ENCODE data around the gene YJEFN3.

YJEFN3 gene

DNA sequence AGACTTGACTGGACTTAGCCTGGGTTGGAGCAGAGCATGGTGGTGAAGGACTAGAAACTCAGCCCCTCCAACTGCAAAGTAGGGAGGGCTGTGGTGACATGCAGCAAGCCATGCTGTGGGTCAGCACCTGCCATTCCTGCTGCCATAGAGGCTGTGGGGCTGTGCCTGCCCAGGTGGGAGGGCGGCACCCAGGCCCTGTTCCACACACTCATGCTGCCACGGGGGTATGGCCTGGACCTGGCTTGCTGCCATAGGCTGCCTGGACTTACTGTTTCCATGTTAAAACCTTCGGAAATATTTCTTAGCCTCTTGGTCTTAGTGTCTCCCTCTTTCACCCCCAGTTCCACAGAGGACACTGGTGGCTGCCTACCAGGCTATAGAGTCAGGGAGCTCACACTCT, 38.7 kb downstream of the YJEFN3 start:
- H3K36me3 ChIP-seq = peaks cover 0 to 23% (median 16%) of the 10 kb centered on the region in 11 experiments; a peak in 9 of 22 replicates
- no peaks in the 10 kb centered on the region for H3K27me3 ChIP-seq
- peaks cover 0 to 11% (median 0%) of the 10 kb centered on the region in 10 experiments; a peak in 5 of 20 replicates for H3K4me1 ChIP-seq
- peaks cover 0 to 21% (median 18%) of the 10 kb centered on the region in 11 experiments; a peak in 18 of 22 replicates for H3K9me3 ChIP-seq (replicated peaks in 1 of 11)
- H3K27ac ChIP-seq = no peak overlapping the region
- H3K4me3 ChIP-seq = no peak overlapping the region
- no peaks in the 10 kb centered on the region; a peak in 1 of 22 replicates for H4K20me1 ChIP-seq
- no peak overlapping the region for H3K4me2 ChIP-seq
- H3K9ac ChIP-seq = no peak overlapping the region
- no peak for TF ChIP-seq Cebpa-rat (IDR thresholded peaks at IDR 0.05)

DNA sequence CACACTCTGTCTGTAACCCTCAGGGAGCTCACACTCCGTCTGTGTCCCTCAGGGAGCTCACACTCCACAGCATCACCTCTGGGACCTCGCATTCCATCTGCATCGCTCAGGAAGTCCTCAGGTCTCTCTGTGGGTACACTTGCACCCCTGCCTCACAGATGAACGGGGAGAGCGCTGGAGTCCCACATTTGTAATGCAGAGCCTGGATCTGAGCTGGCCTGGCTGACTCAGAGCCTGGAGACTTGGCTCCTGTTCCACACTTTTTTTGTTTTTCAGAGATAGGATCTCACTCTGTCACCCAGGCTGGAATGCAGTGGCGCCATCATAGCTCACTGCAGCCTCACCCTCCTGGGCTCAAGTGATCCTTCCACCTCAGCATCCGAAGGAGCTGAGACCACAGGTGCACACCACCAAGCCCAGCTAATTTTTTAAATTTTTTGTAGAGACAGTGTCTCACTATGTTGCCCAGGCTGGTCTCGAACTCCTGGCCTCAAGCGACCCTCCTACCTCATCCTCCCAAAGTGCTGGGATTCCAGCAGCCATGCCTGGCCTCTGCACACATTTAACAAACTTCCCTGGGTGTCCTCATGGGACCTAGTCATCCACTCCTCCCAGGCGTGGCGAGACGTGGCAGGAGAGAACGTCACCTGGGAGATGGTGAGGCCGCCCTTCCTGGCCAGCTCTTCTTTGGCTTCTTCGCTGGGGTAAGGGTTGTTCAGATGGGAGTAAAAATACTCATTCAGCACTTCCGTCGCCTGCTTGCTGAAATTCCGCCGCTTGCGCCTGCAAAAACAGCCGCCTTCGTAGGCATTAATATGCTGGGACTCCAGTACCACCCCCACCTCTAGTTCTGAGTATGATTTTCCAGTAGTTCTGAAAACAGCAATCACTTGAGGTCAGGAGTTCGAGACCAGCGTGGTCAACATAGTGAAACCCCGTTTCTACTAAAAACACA, 40.4 kb downstream of the YJEFN3 start:
- Histone ChIP-seq H3K4me1 (peaks cover 0 to 11% (median 0%) of the 10 kb centered on the region in 10 experiments; a peak in 5 of 20 replicates), H3K4me2 (peak overlapping the region in 1 of 11 experiments; percentile 25; a peak in 1 of 22 replicates), H4K20me1 (no peaks in the 10 kb centered on the region), H3K27ac (no peak overlapping the region), H3K9ac (no peak overlapping the region), H3K36me3 (peaks cover 0 to 23% (median 16%) of the 10 kb centered on the region in 11 experiments; a peak in 9 of 22 replicates), H3K9me3 (replicated peaks in 1 of 11) (peaks cover 0 to 21% (median 18%) of the 10 kb centered on the region in 11 experiments; a peak in 18 of 22 replicates), H3K4me3 (no peak overlapping the region), H3K27me3 (no peaks in the 10 kb centered on the region)
- TF ChIP-seq Cebpa-rat (IDR thresholded peaks at IDR 0.05) = no peak

DNA sequence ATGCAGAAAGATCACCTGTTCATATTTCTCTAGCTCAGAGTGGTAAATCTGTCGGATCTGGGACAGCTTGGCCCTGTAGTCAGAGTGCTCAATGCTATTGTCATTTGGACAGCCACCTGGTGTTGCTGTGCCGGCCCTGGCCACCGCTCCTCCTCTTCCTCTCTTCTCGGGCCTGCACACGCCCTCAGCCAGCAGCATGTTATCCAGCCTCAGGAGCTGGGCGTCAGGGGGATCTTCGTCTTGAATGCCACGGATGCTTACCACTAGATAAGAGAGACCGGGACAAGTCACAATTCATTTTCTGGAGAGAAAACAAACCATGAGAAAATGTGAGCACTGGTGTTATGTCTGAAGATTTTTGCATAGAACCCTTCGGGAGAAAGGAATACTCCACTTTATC, 41.9 kb downstream of the YJEFN3 start:
- H3K4me2 ChIP-seq = no peak overlapping the region
- H3K9me3 ChIP-seq (replicated peaks in 1 of 11) = peaks cover 0 to 21% (median 18%) of the 10 kb centered on the region in 11 experiments; a peak in 18 of 22 replicates
- peaks cover 0 to 23% (median 11%) of the 10 kb centered on the region in 11 experiments; a peak in 9 of 22 replicates for H3K36me3 ChIP-seq
- no peak overlapping the region for H3K4me3 ChIP-seq
- H3K9ac ChIP-seq = no peak overlapping the region
- no peaks in the 10 kb centered on the region for H3K27me3 ChIP-seq
- H4K20me1 ChIP-seq = no peaks in the 10 kb centered on the region
- TF ChIP-seq Cebpa-rat (IDR thresholded peaks at IDR 0.05) = no peak
- H3K4me1 ChIP-seq = peaks cover 0 to 17% (median 2%) of the 10 kb centered on the region in 10 experiments; a peak in 7 of 20 replicates
- no peak overlapping the region for H3K27ac ChIP-seq

DNA sequence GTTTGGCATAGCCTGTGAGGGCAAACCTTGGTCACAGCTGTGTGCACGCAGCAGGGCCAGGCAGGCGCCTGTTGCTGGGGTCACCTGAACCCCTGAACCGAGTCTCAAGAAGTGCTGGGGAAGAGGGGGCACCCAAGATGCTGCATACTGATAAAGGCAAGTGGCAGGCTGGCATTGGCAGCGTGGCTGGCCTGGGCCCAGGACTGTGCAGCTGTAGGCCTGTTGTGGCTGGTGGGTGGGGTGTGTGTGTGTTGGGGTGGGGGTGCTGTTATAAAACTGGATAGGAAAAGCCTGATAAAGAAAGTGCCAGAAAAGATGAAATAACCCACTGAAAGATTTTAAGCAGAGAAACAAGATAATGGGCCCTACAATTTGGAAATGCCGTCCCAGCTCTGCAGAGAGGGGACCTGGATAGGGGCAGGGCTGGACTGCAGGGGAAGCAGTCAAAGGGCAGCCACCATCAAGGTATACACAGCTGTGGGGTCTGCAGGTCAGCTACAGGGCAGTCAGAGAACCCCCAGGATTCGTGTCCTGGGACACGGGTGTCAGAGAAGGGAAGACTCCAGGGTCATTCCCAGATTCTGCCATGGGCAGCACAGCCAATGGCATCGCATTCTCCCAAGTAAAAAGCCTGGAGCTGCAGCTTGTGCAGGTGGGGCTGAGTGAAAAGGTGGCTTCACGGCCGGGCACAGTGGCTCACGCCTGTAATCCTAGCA, 42.5 kb downstream of the YJEFN3 start:
- Histone ChIP-seq H3K27me3 (no peaks in the 10 kb centered on the region), H4K20me1 (no peaks in the 10 kb centered on the region), H3K9ac (no peak overlapping the region), H3K27ac (no peak overlapping the region), H3K4me3 (no peak overlapping the region), H3K4me2 (no peak overlapping the region), H3K4me1 (peaks cover 0 to 16% (median 2%) of the 10 kb centered on the region in 10 experiments; a peak in 7 of 20 replicates), H3K9me3 (replicated peaks in 1 of 11) (peaks cover 0 to 21% (median 18%) of the 10 kb centered on the region in 11 experiments; a peak in 18 of 22 replicates), H3K36me3 (peaks cover 0 to 23% (median 11%) of the 10 kb centered on the region in 11 experiments; a peak in 9 of 22 replicates)
- TF ChIP-seq Cebpa-rat (IDR thresholded peaks at IDR 0.05) = no peak

DNA sequence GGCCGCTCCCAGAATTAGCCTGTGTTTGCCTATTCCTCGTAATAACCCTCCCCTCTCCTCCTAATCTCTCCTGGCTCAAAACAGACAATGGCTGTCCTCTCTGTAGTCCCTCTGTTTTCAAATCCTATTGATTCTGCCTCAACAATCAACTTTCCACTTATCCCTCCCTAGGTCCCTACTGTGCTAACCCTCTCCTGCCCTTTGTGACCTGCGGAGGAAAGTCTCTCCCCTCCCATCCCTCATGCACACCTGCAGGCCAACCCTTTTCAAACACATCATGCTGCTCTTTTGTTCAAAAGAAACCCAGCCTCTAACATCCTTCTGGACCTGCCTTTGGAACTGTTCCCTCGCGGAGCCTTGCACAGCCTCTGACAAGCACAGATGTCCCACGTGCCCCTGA, 46.7 kb downstream of the YJEFN3 start:
- Histone ChIP-seq H3K4me3 (no peak overlapping the region), H3K9me3 (replicated peaks in 1 of 11) (no peaks in the 10 kb centered on the region), H3K27ac (no peak overlapping the region)

DNA sequence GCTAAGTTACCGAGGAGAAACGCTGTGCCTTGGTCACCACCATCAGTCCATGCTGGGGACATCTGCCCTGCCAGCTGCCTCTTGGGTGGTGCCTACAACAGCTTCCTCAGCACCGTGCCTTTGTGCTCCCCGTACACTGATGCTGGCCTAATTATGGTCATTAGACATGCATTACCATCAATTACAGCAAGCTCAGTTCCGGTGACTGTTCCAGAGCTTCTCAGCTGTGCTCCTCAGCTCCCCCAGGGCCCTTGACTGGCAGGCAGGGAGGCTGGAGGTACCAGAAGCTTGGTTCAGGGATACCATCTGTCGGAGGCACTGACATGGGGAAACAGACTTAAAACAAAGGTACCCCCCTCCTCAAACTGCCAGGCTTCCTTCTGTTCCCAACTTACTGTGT, 49.5 kb downstream of the YJEFN3 start:
- no peaks in the 10 kb centered on the region for H4K20me1 ChIP-seq
- no peak overlapping the region for H3K9ac ChIP-seq

More for the DNA sequence above, 46.7 kb downstream of the YJEFN3 start:
- Histone ChIP-seq H3K36me3 (peaks cover 0 to under 1% (median 0%) of the 10 kb centered on the region in 11 experiments; a peak in 2 of 22 replicates), H3K4me1 (peaks cover 0 to 8% (median 2%) of the 10 kb centered on the region in 10 experiments; a peak in 5 of 20 replicates), H3K4me2 (0 out of 22 replicates have a peak overlapping the region, but pooled peaks of 1 of the 11 experiments have one; percentile 28), H4K20me1 (no peaks in the 10 kb centered on the region), H3K9ac (no peak overlapping the region), H3K27me3 (no peaks in the 10 kb centered on the region)
- no peak for TF ChIP-seq Cebpa-rat (IDR thresholded peaks at IDR 0.05)

DNA sequence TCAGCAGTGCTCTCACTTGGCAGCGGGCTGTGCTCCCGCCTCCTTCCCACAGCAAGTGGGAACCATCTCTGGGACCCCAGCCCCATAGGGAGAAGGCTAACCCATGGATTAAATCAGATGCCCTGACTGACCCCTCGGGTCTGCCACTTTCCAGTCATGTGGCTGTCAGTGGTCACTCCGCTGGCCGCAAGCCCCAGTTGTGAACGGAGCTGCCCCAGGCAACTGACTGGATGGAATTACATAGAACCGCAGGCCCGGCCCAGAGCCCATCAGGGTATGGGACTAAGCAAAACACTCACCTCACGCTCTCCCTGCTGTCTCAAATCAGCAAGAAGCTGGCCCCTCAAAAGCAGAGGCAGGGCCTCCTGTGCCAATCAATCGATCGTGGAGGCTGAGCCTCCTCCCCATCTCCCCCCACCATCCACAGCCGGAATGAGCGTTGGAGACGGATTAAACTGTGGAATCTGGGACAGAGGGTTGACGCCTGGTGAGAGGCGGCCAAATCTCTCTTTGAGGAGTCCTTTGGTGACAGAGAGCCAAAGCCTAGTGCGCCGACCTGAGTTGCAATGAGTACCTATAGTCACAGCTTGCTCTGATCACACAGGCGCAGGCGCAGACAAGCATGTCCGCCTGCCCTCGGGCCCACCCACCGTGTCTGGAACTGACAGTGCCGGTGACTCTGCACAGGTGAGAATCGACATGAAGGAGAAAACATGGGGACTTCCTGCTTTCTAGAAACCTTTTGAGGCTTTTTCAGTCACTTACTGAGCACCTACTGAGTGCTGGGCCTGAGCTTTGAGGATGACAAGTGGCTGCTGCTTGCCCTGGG, 51.0 kb downstream of the YJEFN3 start:
- no peak overlapping the region for H3K27ac ChIP-seq
- H3K4me3 ChIP-seq = no peak overlapping the region
- H3K9me3 ChIP-seq (replicated peaks in 1 of 11) = no peaks in the 10 kb centered on the region

More for the DNA sequence above, 49.5 kb downstream of the YJEFN3 start:
- no peak overlapping the region for H3K4me3 ChIP-seq
- no peaks in the 10 kb centered on the region for H3K36me3 ChIP-seq
- no peaks in the 10 kb centered on the region for H3K9me3 ChIP-seq (replicated peaks in 1 of 11)
- H3K27me3 ChIP-seq = no peaks in the 10 kb centered on the region
- TF ChIP-seq Cebpa-rat (IDR thresholded peaks at IDR 0.05) = no peak
- peaks cover 0 to 15% (median 6%) of the 10 kb centered on the region in 10 experiments; a peak in 10 of 20 replicates for H3K4me1 ChIP-seq
- no peak overlapping the region for H3K4me2 ChIP-seq
- no peak overlapping the region for H3K27ac ChIP-seq

DNA sequence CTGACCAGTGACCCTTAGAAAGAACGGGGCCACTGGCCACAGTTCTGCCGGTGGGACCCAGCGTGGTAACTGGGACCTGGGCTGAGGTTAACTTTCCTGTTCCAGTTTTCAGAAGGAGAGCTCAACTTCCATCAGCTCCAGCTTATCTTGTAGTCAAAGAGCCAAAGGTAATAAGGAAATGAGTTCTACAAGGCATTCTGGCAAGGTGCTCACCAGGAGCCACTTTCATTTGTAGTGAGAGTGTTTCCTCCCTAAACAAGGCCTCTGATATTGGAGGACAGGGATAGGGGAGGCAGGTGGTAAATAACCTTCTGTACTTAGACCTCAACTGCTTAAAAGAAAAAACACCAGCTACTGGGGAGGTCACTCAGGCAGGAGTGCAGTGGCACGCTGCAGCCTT, 51.7 kb downstream of the YJEFN3 start:
- Histone ChIP-seq H3K9me3 (replicated peaks in 1 of 11) (no peaks in the 10 kb centered on the region), H3K4me2 (no peak overlapping the region), H3K27ac (no peak overlapping the region), H3K36me3 (no peaks in the 10 kb centered on the region), H3K9ac (no peak overlapping the region), H3K4me1 (peaks cover 0 to 15% (median 7%) of the 10 kb centered on the region in 10 experiments; a peak in 16 of 20 replicates), H4K20me1 (no peaks in the 10 kb centered on the region), H3K4me3 (no peak overlapping the region), H3K27me3 (no peaks in the 10 kb centered on the region)
- no peak for TF ChIP-seq Cebpa-rat (IDR thresholded peaks at IDR 0.05)

More for the DNA sequence above, 51.0 kb downstream of the YJEFN3 start:
- no peaks in the 10 kb centered on the region for H3K27me3 ChIP-seq
- no peak overlapping the region for H3K4me2 ChIP-seq
- no peak for TF ChIP-seq Cebpa-rat (IDR thresholded peaks at IDR 0.05)
- H3K36me3 ChIP-seq = no peaks in the 10 kb centered on the region
- H4K20me1 ChIP-seq = no peaks in the 10 kb centered on the region
- no peak overlapping the region for H3K9ac ChIP-seq
- peaks cover 0 to 15% (median 6%) of the 10 kb centered on the region in 10 experiments; a peak in 13 of 20 replicates for H3K4me1 ChIP-seq
